Measurements from ENCODE around the gene CYP26C1. TPM values are rescaled to one million over a fixed set of nuclear protein-coding genes. Genes with fewer than 3 reads are reported as not detected.

Gene CYP26C1
- total RNA-seq, 1 experiment from 2014 or later = 0.79 TPM

DNA sequence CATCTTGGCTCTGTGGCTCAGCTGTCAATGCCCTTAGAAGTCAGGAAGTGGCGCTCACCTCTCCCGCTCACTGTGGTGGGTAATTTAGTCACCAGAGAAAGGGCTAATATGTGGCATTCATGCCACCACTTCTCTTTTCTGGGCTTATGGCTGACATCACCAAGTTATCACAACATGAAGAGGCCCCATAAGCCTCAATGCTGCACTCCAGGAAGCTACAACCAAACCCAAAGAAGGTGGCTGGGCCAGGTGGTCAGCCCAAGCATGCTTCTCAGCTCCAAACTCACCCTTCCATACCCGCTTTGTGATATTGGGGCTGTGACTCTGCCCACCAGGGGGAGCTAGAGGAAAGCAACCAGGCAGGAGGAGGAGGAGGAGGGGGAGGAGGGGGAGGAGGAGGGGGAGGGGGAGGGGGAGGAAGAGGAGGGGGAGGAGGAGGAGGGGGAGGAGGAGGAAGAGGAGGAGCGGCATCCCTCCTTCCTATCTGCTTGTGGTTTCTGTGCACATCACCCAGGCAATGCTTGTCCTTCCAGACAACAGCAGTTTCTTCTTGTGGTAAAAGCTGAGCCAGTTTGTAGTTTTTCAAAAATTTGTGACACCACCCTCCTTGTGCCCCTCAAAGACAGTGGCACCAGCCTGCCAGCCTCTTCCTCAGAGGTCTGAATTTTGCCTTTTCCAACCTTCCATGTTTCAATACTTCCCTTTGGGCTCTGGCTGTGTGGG is 55.2 kb downstream of the CYP26C1 start:
- peak; percentile 83 for DNase-seq
- H3K79me2 ChIP-seq (ENCODE audit: insufficient read depth, low read length) = no peaks in the 10 kb centered on the region
- no peak overlapping the region for H3K27ac ChIP-seq (ENCODE audit: insufficient read length, low read depth, low read length)
- H4K8ac ChIP-seq (replicated peaks; ENCODE audit: insufficient read length, low read depth, low read length) = no peak overlapping the region
- no peak overlapping the region for H2BK5ac ChIP-seq (ENCODE audit: insufficient read length, low read length)
- WGBS (ENCODE audit: extremely low coverage, insufficient read length, low lambda C conversion rate) = no CpG with 5 or more reads among the region's 4 CpGs
- no peak overlapping the region for H2BK120ac ChIP-seq (ENCODE audit: low read depth, low read length, poor library complexity, severe bottlenecking)
- H3K9ac ChIP-seq (ENCODE audit: extremely low read depth, insufficient read length, low read length) = no peak overlapping the region
- no peaks in the 10 kb centered on the region for H3K79me1 ChIP-seq (ENCODE audit: insufficient read depth, low read depth, low read length, poor library complexity, severe bottlenecking)
- H4K5ac ChIP-seq (ENCODE audit: insufficient read length, low read depth, low read length) = peak overlapping the region; percentile 70
- H3K27me3 ChIP-seq (ENCODE audit: insufficient read depth, low read length) = no peaks in the 10 kb centered on the region
- no peak overlapping the region for H2AK5ac ChIP-seq (ENCODE audit: insufficient read length, low read length)
- no peak overlapping the region for H3K4ac ChIP-seq (ENCODE audit: low read depth, low read length)
- H3T11ph ChIP-seq (ENCODE audit: low read length) = no peak overlapping the region
- H3K9me3 ChIP-seq (ENCODE audit: control insufficient read depth, low read depth, low read length) = no peaks in the 10 kb centered on the region
- H3K23ac ChIP-seq (ENCODE audit: insufficient read length, low read depth, low read length) = no peak overlapping the region
- Mint-ChIP-seq H3K4me1 (peaks cover 3 to 7% of the 10 kb centered on the region in 2 experiments; a peak in 3 of 4 replicates), H3K4me3 (no peak overlapping the region), H3K27me3 (ENCODE audit: low read depth) (peaks cover 8% of the 10 kb centered on the region), H3K9me3 (peaks cover 3 to 5% of the 10 kb centered on the region in 2 experiments), H3K27ac (no peak overlapping the region), H3K36me3 (ENCODE audit: insufficient read depth in 1 of 3, low read depth in 3 of 3) (peaks cover 0 to 5% (median 2%) of the 10 kb centered on the region in 3 experiments; a peak in 4 of 7 replicates)
- no peak overlapping the region for H4K91ac ChIP-seq (ENCODE audit: insufficient read length, low read depth, low read length)
- H3K18ac ChIP-seq (ENCODE audit: insufficient read length, low read depth, low read length) = no peak overlapping the region
- no peaks in the 10 kb centered on the region for H3K4me1 ChIP-seq (ENCODE audit: insufficient read depth, low read length)
- no peak overlapping the region for H2BK20ac ChIP-seq (ENCODE audit: low read depth, low read length, poor library complexity, severe bottlenecking)
- no peaks in the 10 kb centered on the region for H4K20me1 ChIP-seq (ENCODE audit: control insufficient read depth, insufficient read depth, insufficient read length)
- no peak overlapping the region for H3K56ac ChIP-seq (ENCODE audit: insufficient read length, low read depth, low read length)
- peak overlapping the region; percentile 9; the same call in 1 of the 2 replicates for H2BK15ac ChIP-seq (ENCODE audit: low read depth, low read length)
- TF ChIP-seq, protein P1, sequence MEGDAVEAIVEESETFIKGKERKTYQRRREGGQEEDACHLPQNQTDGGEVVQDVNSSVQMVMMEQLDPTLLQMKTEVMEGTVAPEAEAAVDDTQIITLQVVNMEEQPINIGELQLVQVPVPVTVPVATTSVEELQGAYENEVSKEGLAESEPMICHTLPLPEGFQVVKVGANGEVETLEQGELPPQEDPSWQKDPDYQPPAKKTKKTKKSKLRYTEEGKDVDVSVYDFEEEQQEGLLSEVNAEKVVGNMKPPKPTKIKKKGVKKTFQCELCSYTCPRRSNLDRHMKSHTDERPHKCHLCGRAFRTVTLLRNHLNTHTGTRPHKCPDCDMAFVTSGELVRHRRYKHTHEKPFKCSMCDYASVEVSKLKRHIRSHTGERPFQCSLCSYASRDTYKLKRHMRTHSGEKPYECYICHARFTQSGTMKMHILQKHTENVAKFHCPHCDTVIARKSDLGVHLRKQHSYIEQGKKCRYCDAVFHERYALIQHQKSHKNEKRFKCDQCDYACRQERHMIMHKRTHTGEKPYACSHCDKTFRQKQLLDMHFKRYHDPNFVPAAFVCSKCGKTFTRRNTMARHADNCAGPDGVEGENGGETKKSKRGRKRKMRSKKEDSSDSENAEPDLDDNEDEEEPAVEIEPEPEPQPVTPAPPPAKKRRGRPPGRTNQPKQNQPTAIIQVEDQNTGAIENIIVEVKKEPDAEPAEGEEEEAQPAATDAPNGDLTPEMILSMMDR (conservative IDR thresholded peaks at IDR 0.05) = peak; percentile 60
- H2BK12ac ChIP-seq (ENCODE audit: insufficient read length, low read depth, low read length) = peak overlapping the region; percentile 15
- H3K14ac ChIP-seq (ENCODE audit: insufficient read depth, low read length) = no peak overlapping the region
- no peaks in the 10 kb centered on the region for H3K23me2 ChIP-seq (ENCODE audit: insufficient read length, low read depth, low read length, poor library complexity, severe bottlenecking)
- H2AFZ ChIP-seq (ENCODE audit: low read length) = no peak overlapping the region
- H3K4me2 ChIP-seq (ENCODE audit: insufficient read depth, insufficient read length, low read length) = no peak overlapping the region

Other genes starting within 250 kb of the CYP26C1 start
- 8.3 and 9.0 TPM in 2 replicates for gene EXOC6, start 212.3 kb upstream of the CYP26C1 start, total RNA-seq (2021)
- 70.4 and 72.1 TPM in 2 replicates for gene CYP26A1, start 13.1 kb downstream of the CYP26C1 start, total RNA-seq (2021)

Measured in H9 (cell line).